Measurements from ENCODE around the gene FBXO8. TPM values are rescaled to one million over a fixed set of nuclear protein-coding genes. Genes with fewer than 3 reads are reported as not detected.

Gene FBXO8
- total RNA-seq, 4 donors from 2014 or later = 14.3 to 61.9 (median 37.2) TPM

GRCh38 chr4:174207367-174207766, 76.1 kb downstream of the FBXO8 start:
- no peak overlapping the region for H3K27ac ChIP-seq

GRCh38 chr4:174204164-174204831, 79.2 kb downstream of the FBXO8 start:
- TF ChIP-seq CTCF (IDR thresholded peaks at IDR 0.05) (no peak), POLR2A (IDR thresholded peaks at IDR 0.05) (no peak)
- Histone ChIP-seq H3K4me3 (no peak overlapping the region), H3K27ac (no peak overlapping the region), H3K9me3 (no peaks in the 10 kb centered on the region), H3K4me1 (no peaks in the 10 kb centered on the region), H3K27me3 (peaks cover 0 to 62% of the 10 kb centered on the region in 2 donors), H3K36me3 (no peaks in the 10 kb centered on the region)
- intact Hi-C loops (cut with DNase I; ENCODE audit: low total_unique reads) = no loop called here
- DNase-seq = no peak

More at GRCh38 chr4:174207367-174207766, 76.1 kb downstream of the FBXO8 start:
- no peaks in the 10 kb centered on the region for H3K4me1 ChIP-seq
- H3K4me3 ChIP-seq = no peak overlapping the region
- no peaks in the 10 kb centered on the region for H3K36me3 ChIP-seq
- no peaks in the 10 kb centered on the region for H3K9me3 ChIP-seq
- intact Hi-C loops (cut with DNase I; ENCODE audit: low total_unique reads) = no loop called here
- no peak for TF ChIP-seq CTCF (IDR thresholded peaks at IDR 0.05)
- no peak for TF ChIP-seq POLR2A (IDR thresholded peaks at IDR 0.05)
- no peak for DNase-seq
- peaks cover 0 to 41% of the 10 kb centered on the region in 2 donors for H3K27me3 ChIP-seq

GRCh38 chr4:174201871-174202270, 81.6 kb downstream of the FBXO8 start:
- Histone ChIP-seq H3K9me3 (no peaks in the 10 kb centered on the region), H3K27me3 (peaks cover 0 to 43% of the 10 kb centered on the region in 2 donors), H3K27ac (no peak overlapping the region), H3K4me1 (no peaks in the 10 kb centered on the region), H3K36me3 (no peaks in the 10 kb centered on the region), H3K4me3 (no peak overlapping the region)
- TF ChIP-seq CTCF (IDR thresholded peaks at IDR 0.05) (no peak), POLR2A (IDR thresholded peaks at IDR 0.05) (no peak)
- no peak for DNase-seq
- intact Hi-C loops (cut with DNase I; ENCODE audit: low total_unique reads) = no loop called here

- H3K27me3 ChIP-seq = peaks cover 0 to 43% of the 10 kb centered on the region in 2 donors
- intact Hi-C loops (cut with DNase I; ENCODE audit: low total_unique reads) = no loop called here
- no peak for DNase-seq
- H3K27ac ChIP-seq = no peak overlapping the region
- no peaks in the 10 kb centered on the region for H3K9me3 ChIP-seq
- H3K36me3 ChIP-seq = no peaks in the 10 kb centered on the region
- H3K4me3 ChIP-seq = no peak overlapping the region
- H3K4me1 ChIP-seq = no peaks in the 10 kb centered on the region
- TF ChIP-seq POLR2A (IDR thresholded peaks at IDR 0.05) (no peak), CTCF (IDR thresholded peaks at IDR 0.05) (no peak)
These were observed 83.7 kb downstream of the FBXO8 start for GRCh38 chr4:174199735-174200134.

GRCh38 chr4:174198828-174199227, 84.6 kb downstream of the FBXO8 start:
- Histone ChIP-seq H3K27me3 (peaks cover 0 to 43% of the 10 kb centered on the region in 2 donors), H3K27ac (no peak overlapping the region), H3K9me3 (no peaks in the 10 kb centered on the region), H3K4me3 (no peak overlapping the region), H3K4me1 (no peaks in the 10 kb centered on the region), H3K36me3 (no peaks in the 10 kb centered on the region)
- TF ChIP-seq POLR2A (IDR thresholded peaks at IDR 0.05) (no peak), CTCF (IDR thresholded peaks at IDR 0.05) (no peak)
- intact Hi-C loops (cut with DNase I; ENCODE audit: low total_unique reads) = no loop called here
- DNase-seq = no peak

All from uterus (tissue), 4 donors.